ENCODE data around the gene SYCP1.
"Not testable (repeated sequence)": the region's sequence is repeated elsewhere in the genome, so short reads cannot be mapped to it uniquely, and the experiment has no call there.

GRCh38 chr1:115019549-115019948 is 164.9 kb downstream of the SYCP1 start:
- not testable (repeated sequence) for TF ChIP-seq POLR2AphosphoS5, POLR2A (IDR thresholded peaks at IDR 0.05; ENCODE audit: low read depth, low read length)

All from GM12892 (cell line).